SU-DHL-6 (cell line): ENCODE data around the gene KRTAP10-10.
"Not testable (repeated sequence)": the region's sequence is repeated elsewhere in the genome, so short reads cannot be mapped to it uniquely, and the experiment has no call there.

Source experiments
- H2AFZ ChIP-seq: fragments of 200-600 bp; sonication (generic); 2 replicates; pipeline ENCODE4 v1.6.1; 2014; ENCODE audit warnings: low read depth, mild to moderate bottlenecking, moderate library complexity, mixed read lengths, antibody characterized with exemption, low read length; ENCODE audit not compliant: severe bottlenecking
- H3F3A ChIP-seq: fragments of 200-600 bp; shearing (Covaris generic); 2 replicates; pipeline ENCODE4 v1.6.0; 2016; ENCODE audit warnings: antibody characterized with exemption, mild to moderate bottlenecking; ENCODE audit not compliant: insufficient read depth
- H3K27ac ChIP-seq: fragments of 200-600 bp; sonication (generic); 2 replicates; pipeline ENCODE4 v1.5.1; 2016; ENCODE audit warnings: low read depth, mild to moderate bottlenecking, low read length, moderate library complexity, mixed read lengths
- H3K27me3 ChIP-seq: fragments of 200-600 bp; sonication (generic), shearing (Covaris generic); 2 replicates; pipeline ENCODE4 v1.6.0; 2014; ENCODE audit warnings: mild to moderate bottlenecking, low read length
- H3K36me3 ChIP-seq: fragments of 200-600 bp; sonication (generic); 2 replicates; pipeline ENCODE4 v1.6.1; 2014; ENCODE audit warnings: mild to moderate bottlenecking, low read length, mixed read lengths
- H3K4me2 ChIP-seq: fragments of 300-600, 200-600 bp; shearing (Covaris generic), sonication (generic); 2 replicates; pipeline ENCODE4 v1.6.0; 2014; ENCODE audit warnings: low read length, low read depth, mild to moderate bottlenecking; ENCODE audit not compliant: poor library complexity, severe bottlenecking
- H3K4me3 ChIP-seq: fragments of 200-600 bp; sonication (generic); 2 replicates; pipeline ENCODE4 v1.5.1; 2014; ENCODE audit warnings: antibody characterized with exemption, low read length, mild to moderate bottlenecking, mixed read lengths; ENCODE audit not compliant: insufficient read depth, poor library complexity, severe bottlenecking
- H3K79me2 ChIP-seq: fragments of 200-600 bp; sonication (generic); 2 replicates; pipeline ENCODE4 v1.6.1; 2014; ENCODE audit warnings: mild to moderate bottlenecking, low read length, moderate library complexity; ENCODE audit not compliant: insufficient read depth
- H3K9ac ChIP-seq: fragments of 200-600 bp; sonication (generic); 2 replicates; pipeline ENCODE4 v1.7.0; 2014; ENCODE audit warnings: mild to moderate bottlenecking, low read length
- H3K9me2 ChIP-seq: fragments of 200-600 bp; sonication (generic); replicated peaks from 2 replicates; pipeline ENCODE4 v1.6.1; 2014; ENCODE audit warnings: low read length; ENCODE audit not compliant: insufficient read depth
- H3K9me3 ChIP-seq: fragments of 200-600 bp; sonication (generic); 2 replicates; pipeline ENCODE4 v1.6.1; 2014; ENCODE audit warnings: low read length, mixed read lengths; ENCODE audit not compliant: insufficient read depth
- H4K20me1 ChIP-seq: fragments of 200-600 bp; sonication (generic); 2 replicates; pipeline ENCODE4 v1.6.1; 2014; ENCODE audit warnings: low read depth, mild to moderate bottlenecking, antibody characterized with exemption, low read length, moderate library complexity, mixed read lengths
- CTCF ChIP-seq: fragments of 200-600 bp; sonication (generic); IDR thresholded peaks from one replicate; pipeline ENCODE4 v1.5.1; 2017; ENCODE audit warnings: antibody characterized with exemption, mild to moderate bottlenecking, low read length, moderate library complexity; ENCODE audit not compliant: insufficient read depth, poor library complexity, severe bottlenecking
- EZH2phosphoT487 ChIP-seq: fragments of 200-600 bp; sonication (generic), shearing (Covaris generic); conservative IDR thresholded peaks from 2 replicates; pipeline ENCODE4 v1.6.1; 2018; ENCODE audit warnings: mild to moderate bottlenecking, antibody characterized with exemption, low read length, moderate library complexity, mixed read lengths

Gene KRTAP10-10

GRCh38 chr21:44628707-44629391 is 8.3 kb upstream of the KRTAP10-10 start:
- no peaks in the 10 kb centered on the region for H3K36me3 ChIP-seq
- no peaks in the 10 kb centered on the region for H3K79me2 ChIP-seq
- peaks cover 14% of the 10 kb centered on the region; the same call in 1 of the 2 replicates for H3K9me3 ChIP-seq
- H3K9ac ChIP-seq, result no peak overlapping the region
- H3K9me2 ChIP-seq, result no peaks in the 10 kb centered on the region
- no peaks in the 10 kb centered on the region for H4K20me1 ChIP-seq
- no peak overlapping the region for H3K4me3 ChIP-seq
- H3F3A ChIP-seq, result no peaks in the 10 kb centered on the region
- H3K27me3 ChIP-seq, result no peaks in the 10 kb centered on the region
- H2AFZ ChIP-seq, result no peak overlapping the region
- no peak overlapping the region for H3K4me2 ChIP-seq
- no peak overlapping the region for H3K27ac ChIP-seq
- TF ChIP-seq CTCF (no peak), EZH2phosphoT487 (no peak)

GRCh38 chr21:44630440-44630839 is 6.7 kb upstream of the KRTAP10-10 start:
- H3K4me3 ChIP-seq, result no peak overlapping the region
- peak overlapping the region; percentile 68 for H2AFZ ChIP-seq
- no peaks in the 10 kb centered on the region for H3K27me3 ChIP-seq
- H3K9me3 ChIP-seq, result no peaks in the 10 kb centered on the region
- H3K36me3 ChIP-seq, result no peaks in the 10 kb centered on the region
- no peak overlapping the region for H3K4me2 ChIP-seq
- H3K27ac ChIP-seq, result no peak overlapping the region
- no peaks in the 10 kb centered on the region for H3K9me2 ChIP-seq
- TF ChIP-seq EZH2phosphoT487, result no peak
- no peaks in the 10 kb centered on the region for H4K20me1 ChIP-seq
- H3F3A ChIP-seq, result no peaks in the 10 kb centered on the region
- H3K9ac ChIP-seq, result no peak overlapping the region
- no peaks in the 10 kb centered on the region for H3K79me2 ChIP-seq

GRCh38 chr21:44632067-44632466 is 5.1 kb upstream of the KRTAP10-10 start:
- Histone ChIP-seq H2AFZ (no peak overlapping the region), H3K9me2 (no peaks in the 10 kb centered on the region), H3F3A (no peaks in the 10 kb centered on the region), H3K36me3 (no peaks in the 10 kb centered on the region), H3K9me3 (no peaks in the 10 kb centered on the region), H3K9ac (no peak overlapping the region), H3K79me2 (no peaks in the 10 kb centered on the region), H3K27me3 (no peaks in the 10 kb centered on the region), H3K4me3 (no peak overlapping the region), H4K20me1 (no peaks in the 10 kb centered on the region), H3K27ac (no peak overlapping the region), H3K4me2 (no peak overlapping the region)
- TF ChIP-seq CTCF (no peak), EZH2phosphoT487 (no peak)

GRCh38 chr21:44636209-44637017 is 743 bp upstream of the KRTAP10-10 start:
- Histone ChIP-seq H3K9ac (no peak overlapping the region), H3K27me3 (no peaks in the 10 kb centered on the region), H3K9me2 (no peaks in the 10 kb centered on the region), H3K4me3 (no peak overlapping the region), H3K9me3 (no peaks in the 10 kb centered on the region), H3K4me2 (no peak overlapping the region), H2AFZ (no peak overlapping the region), H3F3A (no peaks in the 10 kb centered on the region), H3K79me2 (no peaks in the 10 kb centered on the region), H3K27ac (no peak overlapping the region), H3K36me3 (no peaks in the 10 kb centered on the region), H4K20me1 (no peaks in the 10 kb centered on the region)
- no peak for TF ChIP-seq EZH2phosphoT487
- no peak for TF ChIP-seq CTCF

- H2AFZ ChIP-seq, H3K27me3 ChIP-seq, H3K27ac ChIP-seq, H3K4me3 ChIP-seq, H3K79me2 ChIP-seq, H3K9ac ChIP-seq, H3F3A ChIP-seq, H3K36me3 ChIP-seq, H3K9me2 ChIP-seq, H4K20me1 ChIP-seq, H3K4me2 ChIP-seq, H3K9me3 ChIP-seq: not testable (repeated sequence)
Observed at GRCh38 chr21:44637851-44638348, 744 bp downstream of the KRTAP10-10 start.
